Sigmoid colon (tissue), 3 donors: ENCODE data around the gene TAMALIN.

Experiments used
- CTCF ChIP-seq, 4 experiments: fragments of 450-650 bp in 3 of 4; fragments of 200-600 bp in 1 of 4; IDR thresholded peaks; one replicate each; pipeline ENCODE4 v1.5.1; 2016 to 2019; ENCODE audit warnings: antibody characterized with exemption in 4 of 4, mild to moderate bottlenecking in 3 of 4, moderate library complexity in 2 of 4
- POLR2A ChIP-seq, 2 donors: fragments of 450-650 bp; IDR thresholded peaks; one replicate each; pipeline ENCODE4 v1.6.1; 2016; ENCODE audit warnings: antibody characterized with exemption in 2 of 2, mild to moderate bottlenecking in 2 of 2, moderate library complexity in 2 of 2

GRCh38 chr12:52059582-52060497 is 53.1 kb downstream of the TAMALIN start:
- TF ChIP-seq CTCF (IDR thresholded peaks at IDR 0.05) (no peak), POLR2A (IDR thresholded peaks at IDR 0.05) (peak in 1 of 2 donors; percentile 15)
